ENCODE data around the gene GPER1. TPM values are rescaled to one million over a fixed set of nuclear protein-coding genes. Genes with fewer than 3 reads are reported as not detected.
"Not testable (repeated sequence)": the region's sequence is repeated elsewhere in the genome, so short reads cannot be mapped to it uniquely, and the experiment has no call there.

GPER1 gene
- total RNA-seq, 1 donor from 2014 or later: 1.6 TPM

- no peak for DNase-seq
Measured at GRCh38 chr7:1121476-1121875, 33.6 kb downstream of the GPER1 start.

GRCh38 chr7:1121886-1122831, 34.2 kb downstream of the GPER1 start:
- no peak for DNase-seq

GRCh38 chr7:1122832-1123501, 35.1 kb downstream of the GPER1 start:
- DNase-seq: no peak

- DNase-seq: peak; percentile 49
Measured at GRCh38 chr7:1123715-1124114, 35.8 kb downstream of the GPER1 start.

GRCh38 chr7:1124164-1124563, 36.3 kb downstream of the GPER1 start:
- DNase-seq: no peak

- no peak for DNase-seq
Measured at GRCh38 chr7:1124816-1125602, 37.1 kb downstream of the GPER1 start.

GRCh38 chr7:1125603-1125969, 37.7 kb downstream of the GPER1 start:
- no peak for DNase-seq

GRCh38 chr7:1127001-1127400, 39.1 kb downstream of the GPER1 start:
- DNase-seq: no peak

GRCh38 chr7:1129431-1129830, 41.5 kb downstream of the GPER1 start:
- DNase-seq: no peak

- no peak for DNase-seq
Measured at GRCh38 chr7:1130021-1130990, 42.4 kb downstream of the GPER1 start.

GRCh38 chr7:1131471-1132265, 43.8 kb downstream of the GPER1 start:
- DNase-seq: no peak

- DNase-seq: no peak
Measured at GRCh38 chr7:1134951-1135350, 47.0 kb downstream of the GPER1 start.

GRCh38 chr7:1136841-1137516, 49.1 kb downstream of the GPER1 start:
- no peak for DNase-seq

- no peak for DNase-seq
Measured at GRCh38 chr7:1137517-1138167, 49.7 kb downstream of the GPER1 start.

GRCh38 chr7:1140476-1141104, 52.7 kb downstream of the GPER1 start:
- no peak for DNase-seq

GRCh38 chr7:1141651-1142050, 53.7 kb downstream of the GPER1 start:
- no peak for DNase-seq

- DNase-seq: no peak
Measured at GRCh38 chr7:1142051-1142635, 54.2 kb downstream of the GPER1 start.

- not testable (repeated sequence) for DNase-seq
Measured at GRCh38 chr7:1143031-1143430, 55.1 kb downstream of the GPER1 start.

Data from skin of body (tissue), 2 donors.